B cell (primary cell): ENCODE data around the gene NRDC.

ENCODE experiments used
- CTCF ChIP-seq: fragments of 200-600 bp; IDR thresholded peaks from one replicate; pipeline ENCODE4 v1.8.0; 2022; ENCODE audit warnings: antibody characterized with exemption, mild to moderate bottlenecking
- EZH2 ChIP-seq: IDR thresholded peaks from 2 replicates; pipeline ENCODE4 v1.6.1; 2012; ENCODE audit warnings: borderline replicate concordance, low read depth, mild to moderate bottlenecking, moderate library complexity, low read length; ENCODE audit not compliant: insufficient read depth, poor library complexity, severe bottlenecking

DNA sequence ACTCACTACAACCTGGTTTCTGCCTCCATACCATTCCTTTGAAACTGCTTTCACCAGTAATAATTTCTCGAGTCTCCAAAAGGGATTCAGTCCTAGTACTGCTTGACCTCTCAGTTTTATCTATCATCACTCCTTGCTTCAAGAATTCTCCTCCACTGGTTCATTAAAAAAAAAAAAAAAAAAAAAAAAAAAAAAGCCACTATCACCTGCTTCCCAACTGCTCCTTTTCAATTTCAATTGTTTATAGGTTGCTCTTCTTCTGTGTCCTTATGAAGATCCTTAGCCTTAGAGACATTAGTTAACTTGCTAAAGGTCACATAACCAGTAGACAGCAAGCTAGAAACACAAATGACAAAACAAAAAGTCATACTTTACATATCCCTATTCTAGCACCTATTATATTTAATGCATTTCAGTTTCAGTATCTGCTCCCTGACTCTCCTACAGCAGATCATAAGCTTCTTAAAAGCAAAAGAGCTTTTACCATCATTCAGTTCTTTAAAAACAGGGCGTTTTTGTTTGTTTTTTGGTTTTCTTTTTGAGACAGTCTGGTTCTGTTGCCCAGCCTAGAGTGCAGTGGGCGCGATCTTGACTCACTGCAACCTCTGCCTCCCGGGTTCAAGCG, 7.1 kb downstream of the NRDC start:
- TF ChIP-seq CTCF (no peak), EZH2 (no peak)
